ENCODE measurements around the gene RNF5. TPM values are rescaled to one million over a fixed set of nuclear protein-coding genes. Genes with fewer than 3 reads are reported as not detected.

Gene RNF5
- total and polyA plus RNA-seq, 9 of the 15 experiments (the other 6 are each of a cell fraction or from before 2014, with no cell fraction given), result 62.2 to 245 (median 129) TPM

GRCh38 chr6:32194825-32195651 is 16.8 kb downstream of the RNF5 start (continued):
- TF ChIP-seq FOSL1 (tag; conservative IDR thresholded peaks at IDR 0.05) (no peak), ZNF830 (CRISPR knock-in tag; IDR thresholded peaks at IDR 0.05) (no peak), TEAD1 (CRISPR knock-in tag; IDR thresholded peaks at IDR 0.05) (peak; percentile 90 to 91), C11orf30 (IDR thresholded peaks at IDR 0.05; ENCODE audit: low read depth) (no peak), ZNF586 (CRISPR knock-in tag; conservative IDR thresholded peaks at IDR 0.05) (no peak), CEBPZ (IDR thresholded peaks at IDR 0.05; ENCODE audit: borderline replicate concordance, low read depth, low read length) (no peak), RNF219 (CRISPR knock-in tag; IDR thresholded peaks at IDR 0.05) (peak; percentile 80; the same call in 1 of the 2 replicates), BRD9 (IDR thresholded peaks at IDR 0.05; ENCODE audit: low read depth, partially characterized antibody) (peak; percentile 94), ARID3B (CRISPR knock-in tag; IDR thresholded peaks at IDR 0.05; ENCODE audit: borderline replicate concordance) (no peak), ZNF347 (CRISPR knock-in tag; IDR thresholded peaks at IDR 0.05; ENCODE audit: low read depth) (no peak), DNMT1 (IDR thresholded peaks at IDR 0.05) (peak; percentile 96), RBBP5 (IDR thresholded peaks at IDR 0.05; ENCODE audit: borderline replicate concordance, insufficient read depth, low read length, poor library complexity, severe bottlenecking) (no peak), SRSF3 (IDR thresholded peaks at IDR 0.05; ENCODE audit: insufficient read depth, low read length) (no peak), ZBTB33 (CRISPR knock-in tag; IDR thresholded peaks at IDR 0.05) (no peak), SMAD3 (CRISPR knock-in tag; conservative IDR thresholded peaks at IDR 0.05) (no peak), ELF2 (CRISPR knock-in tag; IDR thresholded peaks at IDR 0.05) (no peak), ZNF197 (CRISPR knock-in tag; IDR thresholded peaks at IDR 0.05; ENCODE audit: low read depth) (no peak), HOXB6 (CRISPR knock-in tag; IDR thresholded peaks at IDR 0.05; ENCODE audit: borderline replicate concordance) (no peak)

Measured in K562 (cell line).